GM20431 (cell line): ENCODE results near the gene RAPGEF5.

Experiments used
- in situ Hi-C: fragments of 300-500 bp; cut with MseI, MboI; formaldehyde crosslinking; loops from one replicate; pipeline ENCODE4 v1.15.0; 2020; ENCODE audit warnings: low sequenced_read_pairs; ENCODE audit not compliant: unreplicated experiment

The RAPGEF5 gene, protein sequence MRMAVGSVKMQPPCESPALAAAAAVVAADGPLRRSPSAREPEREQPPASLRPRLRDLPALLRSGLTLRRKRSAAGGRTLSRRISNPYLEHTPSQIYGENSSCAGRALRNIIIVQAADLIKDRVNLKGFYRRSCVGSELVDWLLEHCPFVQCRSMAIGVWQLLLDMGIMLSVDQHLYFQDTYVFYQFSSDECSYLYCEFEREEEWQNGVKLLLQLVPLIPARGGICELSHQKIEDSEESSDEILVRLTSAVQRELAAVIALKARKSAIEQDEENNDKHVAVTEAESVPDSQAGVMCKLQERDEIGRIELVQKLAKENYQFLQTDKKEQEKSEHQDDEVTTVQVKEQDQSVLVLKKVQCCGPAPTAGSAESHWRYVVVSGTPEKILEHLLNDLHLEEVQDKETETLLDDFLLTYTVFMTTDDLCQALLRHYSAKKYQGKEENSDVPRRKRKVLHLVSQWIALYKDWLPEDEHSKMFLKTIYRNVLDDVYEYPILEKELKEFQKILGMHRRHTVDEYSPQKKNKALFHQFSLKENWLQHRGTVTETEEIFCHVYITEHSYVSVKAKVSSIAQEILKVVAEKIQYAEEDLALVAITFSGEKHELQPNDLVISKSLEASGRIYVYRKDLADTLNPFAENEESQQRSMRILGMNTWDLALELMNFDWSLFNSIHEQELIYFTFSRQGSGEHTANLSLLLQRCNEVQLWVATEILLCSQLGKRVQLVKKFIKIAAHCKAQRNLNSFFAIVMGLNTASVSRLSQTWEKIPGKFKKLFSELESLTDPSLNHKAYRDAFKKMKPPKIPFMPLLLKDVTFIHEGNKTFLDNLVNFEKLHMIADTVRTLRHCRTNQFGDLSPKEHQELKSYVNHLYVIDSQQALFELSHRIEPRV

DNA sequence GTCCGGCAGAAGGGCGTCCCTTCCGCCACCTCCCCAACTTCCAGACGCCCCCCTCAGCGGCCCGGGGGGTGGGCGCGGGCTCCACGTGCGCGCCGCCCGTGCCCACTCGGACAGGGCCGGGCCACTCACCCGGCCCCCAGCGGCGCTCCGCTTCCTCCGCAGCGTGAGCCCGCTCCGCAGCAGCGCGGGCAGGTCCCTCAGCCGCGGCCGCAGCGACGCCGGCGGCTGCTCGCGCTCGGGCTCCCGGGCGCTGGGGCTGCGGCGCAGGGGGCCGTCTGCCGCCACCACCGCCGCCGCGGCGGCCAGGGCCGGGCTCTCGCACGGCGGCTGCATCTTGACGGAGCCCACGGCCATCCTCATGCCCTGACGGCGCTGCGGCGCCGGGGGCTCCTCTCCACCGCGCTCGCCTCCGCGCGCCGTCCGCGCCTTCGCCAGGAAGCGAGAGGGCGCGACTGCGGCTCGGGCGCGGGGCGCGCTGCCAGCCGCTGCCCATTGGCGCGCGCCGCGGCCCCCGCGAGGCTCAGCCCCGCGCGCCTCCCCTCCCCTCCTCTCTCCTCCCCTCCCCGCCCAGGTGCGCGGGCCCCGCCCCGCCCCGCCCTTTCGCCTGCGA, at the start of gene RAPGEF5:
Gene RAPGEF5, minus strand, starts transcription at position 454 of the 610 bp plus-strand sequence. Its CDS starts 94 bp downstream, at position 360.
- in situ Hi-C loops = no loop called here

DNA sequence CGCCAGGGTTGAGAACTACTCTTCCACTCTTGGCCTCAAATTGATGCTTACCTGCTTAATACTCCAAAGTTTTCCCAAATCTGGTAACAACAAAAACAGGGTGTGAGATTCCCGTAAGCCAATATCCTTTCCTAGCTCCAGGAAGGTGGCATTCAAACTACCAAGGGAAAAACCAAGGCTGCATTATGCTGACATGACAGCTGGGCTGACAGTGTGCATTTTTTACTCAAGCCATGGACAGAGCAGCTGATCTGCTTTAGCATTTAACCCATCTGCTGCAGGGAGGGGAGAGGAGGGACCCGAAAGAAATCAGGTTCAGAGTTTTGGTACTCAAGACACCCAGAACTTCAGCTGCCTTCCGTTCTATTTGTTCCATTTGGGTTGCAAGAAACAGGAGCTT, 49.8 kb upstream of the RAPGEF5 start:
- in situ Hi-C loops = no loop called here

DNA sequence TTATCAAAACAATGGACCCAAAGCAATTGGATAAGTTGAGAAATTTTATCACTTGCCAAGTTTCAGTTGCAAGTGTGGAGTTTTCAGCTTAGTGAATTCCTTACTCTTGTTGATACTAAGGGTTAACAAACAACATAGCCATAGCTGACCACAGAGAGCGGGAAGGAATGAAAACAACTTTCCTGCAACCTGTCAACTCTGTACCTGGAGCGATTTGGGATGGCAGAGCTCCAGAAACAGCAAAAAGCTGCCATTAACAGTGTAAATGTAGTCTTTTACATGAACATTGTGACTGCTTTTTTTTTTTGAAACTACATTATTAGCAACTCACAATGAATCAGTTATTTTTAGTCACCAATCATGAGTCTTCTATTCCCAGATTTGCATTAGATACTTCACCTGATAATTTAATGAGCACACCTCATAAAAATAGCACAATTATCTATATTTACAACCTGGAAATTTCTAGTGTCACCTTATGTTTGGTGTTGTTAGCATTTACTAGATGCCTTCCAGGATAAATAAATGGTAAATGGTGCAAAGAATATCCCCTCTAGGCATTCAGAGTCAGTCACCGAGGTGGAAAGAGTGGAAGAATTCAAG, 47.6 kb upstream of the RAPGEF5 start:
- in situ Hi-C loops = no loop called here

DNA sequence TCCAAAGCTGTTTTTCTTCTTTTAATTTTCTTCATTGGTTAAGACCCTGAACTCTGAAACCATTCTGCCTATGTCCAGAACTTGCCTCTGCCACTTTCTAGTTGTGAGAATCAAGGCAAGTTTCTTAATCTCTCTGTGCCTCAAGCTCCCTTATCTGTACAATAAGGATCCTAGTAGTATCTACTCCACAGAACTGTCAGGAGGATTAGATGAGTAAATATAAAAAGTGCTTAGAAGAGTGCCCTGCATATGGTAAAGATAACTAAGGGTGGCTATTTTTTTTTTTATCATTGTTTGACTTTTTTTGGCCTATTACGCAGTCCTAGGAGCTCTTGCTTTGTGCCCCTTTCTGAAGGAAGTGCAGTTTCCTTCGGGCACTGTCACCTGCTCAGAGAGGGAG, 46.4 kb upstream of the RAPGEF5 start:
- in situ Hi-C loops = no loop called here

DNA sequence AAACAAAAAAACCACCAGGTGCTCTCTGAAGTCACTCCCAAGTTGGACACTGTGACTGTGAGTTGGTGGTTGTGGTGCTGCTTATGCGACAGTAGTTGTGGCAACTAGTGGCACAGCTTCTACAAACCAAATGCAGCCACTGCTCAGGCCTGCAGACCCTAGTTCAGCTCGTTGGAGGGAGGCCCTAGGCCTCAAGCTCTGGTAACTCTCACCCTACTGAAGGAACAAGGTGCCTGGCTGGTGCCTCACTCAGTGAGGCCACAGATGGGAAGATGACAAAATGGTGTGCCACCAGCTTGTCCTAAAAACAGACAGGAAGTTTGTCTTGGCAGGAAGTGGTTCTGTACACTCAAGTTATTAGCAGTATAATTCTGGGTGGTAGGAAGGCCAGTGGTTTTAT, 45.3 kb upstream of the RAPGEF5 start:
- in situ Hi-C loops = no loop called here

DNA sequence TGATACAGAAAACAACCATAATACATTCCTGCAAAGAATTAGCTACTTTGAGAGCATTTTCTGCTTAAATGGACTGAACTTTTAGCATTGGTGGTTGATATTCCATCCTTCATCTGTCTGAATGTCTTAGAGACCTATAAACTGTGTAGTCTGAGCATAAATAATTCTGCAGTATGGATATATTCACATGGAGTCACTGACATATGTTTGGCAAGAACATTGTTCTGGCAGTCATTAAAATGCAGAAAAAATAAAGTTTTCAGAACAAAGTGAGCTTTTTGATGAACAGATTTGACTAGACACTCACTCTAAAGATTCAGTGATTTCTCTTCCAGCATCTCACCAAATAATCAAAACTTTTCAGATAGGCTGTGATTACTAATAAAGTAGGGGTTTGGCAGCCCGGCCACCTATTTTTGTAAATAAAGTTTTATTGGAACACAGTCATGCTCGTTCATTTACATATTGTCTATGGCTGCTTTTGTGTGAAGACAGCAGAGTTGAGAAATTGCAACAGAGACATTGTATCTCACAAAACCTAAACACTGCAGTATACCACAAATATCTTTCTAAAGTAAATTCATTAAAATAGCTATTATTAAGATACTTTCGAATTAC, 44.1 kb upstream of the RAPGEF5 start:
- in situ Hi-C loops = no loop called here

DNA sequence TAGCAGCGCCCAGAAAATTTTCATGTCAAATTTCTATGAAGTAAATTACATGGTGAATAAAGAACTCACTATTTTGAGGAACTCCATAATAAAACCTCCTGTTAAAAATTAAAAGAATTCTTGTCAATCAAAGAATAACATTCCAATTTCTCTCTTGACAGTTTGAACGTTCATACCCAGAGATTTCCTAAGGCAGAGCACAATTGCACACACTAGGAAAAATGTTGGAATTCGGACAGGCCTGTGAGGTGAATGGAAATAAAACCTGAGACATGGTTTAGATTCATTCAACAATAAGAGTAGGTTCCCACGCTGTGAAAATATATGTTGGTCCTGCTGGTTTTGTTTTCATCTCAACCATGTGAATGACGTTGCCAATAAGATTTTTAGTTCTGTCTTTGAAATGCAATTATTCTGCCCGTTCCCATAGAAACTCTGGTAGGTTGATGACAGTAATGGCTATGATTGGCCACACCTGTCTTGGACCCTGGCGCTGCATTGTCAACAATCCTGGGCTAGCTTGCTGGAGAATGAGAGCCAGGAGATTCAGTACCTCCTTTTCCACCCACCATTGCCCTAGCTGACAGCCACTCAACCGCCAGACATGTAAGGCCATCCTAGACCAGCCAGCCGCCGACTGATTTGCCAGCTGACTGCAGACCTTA, 43.3 kb upstream of the RAPGEF5 start:
- in situ Hi-C loops = no loop called here

DNA sequence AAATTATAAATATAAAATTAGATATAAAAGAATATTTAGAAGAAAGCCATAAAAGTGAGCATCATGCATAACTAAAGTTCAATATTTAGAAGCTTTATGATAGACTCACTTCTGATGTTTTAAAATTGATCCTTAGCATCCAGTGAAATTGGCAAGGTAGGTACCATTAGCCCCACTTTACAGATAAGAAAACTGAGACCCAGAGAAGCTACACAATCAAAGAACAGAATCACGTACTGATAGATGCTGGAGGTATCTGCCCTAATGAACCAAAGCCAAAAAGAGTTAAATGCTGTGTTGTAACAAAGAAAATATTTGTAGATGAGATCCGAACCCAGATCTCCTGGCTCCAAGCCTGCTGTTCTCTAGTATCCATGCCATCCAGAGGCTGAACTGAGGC, 42.6 kb upstream of the RAPGEF5 start:
- in situ Hi-C loops = no loop called here

DNA sequence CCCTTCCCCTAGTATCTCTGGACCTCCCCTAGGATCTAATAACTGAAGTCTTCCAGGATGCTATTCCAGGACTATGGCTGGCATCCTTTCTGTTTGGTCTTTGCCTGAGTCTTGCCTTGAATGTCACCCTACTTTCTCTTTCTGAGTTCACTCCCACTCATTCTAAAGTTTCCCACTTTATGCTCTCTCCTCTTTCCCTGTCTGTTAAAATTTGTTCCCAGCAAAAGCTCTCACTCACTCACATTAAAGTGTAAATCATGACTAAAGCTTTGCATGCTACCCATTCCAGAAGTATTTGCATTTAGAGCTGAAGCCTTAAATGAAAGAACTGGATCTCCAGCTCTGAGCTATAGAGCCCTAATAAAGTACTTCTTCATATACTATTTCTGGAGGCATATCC, 42.1 kb upstream of the RAPGEF5 start:
- in situ Hi-C loops = no loop called here

DNA sequence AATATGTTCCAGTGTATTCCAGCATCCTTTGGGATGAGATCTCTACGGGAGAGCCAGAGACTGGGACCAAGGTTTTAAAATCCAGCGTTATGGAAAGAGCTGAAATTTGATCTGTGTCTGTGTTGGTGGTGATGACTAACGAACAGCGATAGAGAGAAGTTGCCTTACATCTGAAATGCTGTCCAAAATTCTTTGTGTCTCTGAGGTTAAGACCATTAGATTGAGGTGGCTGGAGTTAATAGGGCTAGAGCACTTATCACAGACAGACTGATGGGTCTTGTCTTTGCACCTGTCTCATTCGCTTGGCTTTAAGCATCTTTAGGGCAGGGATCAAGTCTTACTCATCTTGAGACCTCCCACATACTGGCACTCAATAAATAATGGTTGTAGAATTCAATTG, 41.0 kb upstream of the RAPGEF5 start:
- in situ Hi-C loops = no loop called here

DNA sequence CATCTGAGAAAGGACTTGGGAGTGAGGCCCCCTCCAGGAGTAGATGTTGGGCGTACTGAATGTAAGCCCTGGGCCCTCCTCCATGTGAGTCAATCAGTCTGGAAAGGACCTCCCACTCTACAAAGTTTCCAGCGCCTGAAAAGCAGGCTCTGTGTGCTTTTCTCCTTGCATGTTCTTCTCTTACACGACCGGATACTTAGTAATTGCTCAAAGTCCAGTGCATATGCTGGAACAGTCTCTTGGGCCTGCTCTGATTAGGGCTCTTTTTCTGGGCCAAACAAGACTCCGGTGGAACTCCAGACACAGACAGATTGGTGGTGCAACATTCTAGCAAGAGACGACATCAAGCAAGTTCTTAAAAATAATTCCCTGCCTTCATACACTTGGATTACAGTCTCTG, 38.3 kb upstream of the RAPGEF5 start:
- in situ Hi-C loops = no loop called here

DNA sequence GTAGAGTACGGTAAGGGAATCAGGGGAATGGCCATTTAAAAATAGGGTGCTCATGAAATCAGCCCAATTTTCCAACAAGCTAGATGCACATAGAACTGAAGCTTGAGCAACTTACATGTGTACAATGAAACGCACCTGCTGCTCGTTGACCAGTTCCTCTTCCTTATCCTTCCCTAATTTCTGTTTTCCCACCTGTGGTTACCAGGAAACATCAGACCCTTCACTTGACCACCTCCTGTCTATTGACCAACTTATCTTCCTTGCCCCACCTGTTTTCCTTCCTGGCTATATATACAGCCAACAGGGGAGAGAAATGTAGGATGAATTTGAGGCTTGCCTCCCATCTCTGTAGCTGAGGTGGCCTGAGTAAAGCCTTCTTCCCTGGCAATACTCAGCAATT, 37.8 kb upstream of the RAPGEF5 start:
- in situ Hi-C loops = no loop called here

DNA sequence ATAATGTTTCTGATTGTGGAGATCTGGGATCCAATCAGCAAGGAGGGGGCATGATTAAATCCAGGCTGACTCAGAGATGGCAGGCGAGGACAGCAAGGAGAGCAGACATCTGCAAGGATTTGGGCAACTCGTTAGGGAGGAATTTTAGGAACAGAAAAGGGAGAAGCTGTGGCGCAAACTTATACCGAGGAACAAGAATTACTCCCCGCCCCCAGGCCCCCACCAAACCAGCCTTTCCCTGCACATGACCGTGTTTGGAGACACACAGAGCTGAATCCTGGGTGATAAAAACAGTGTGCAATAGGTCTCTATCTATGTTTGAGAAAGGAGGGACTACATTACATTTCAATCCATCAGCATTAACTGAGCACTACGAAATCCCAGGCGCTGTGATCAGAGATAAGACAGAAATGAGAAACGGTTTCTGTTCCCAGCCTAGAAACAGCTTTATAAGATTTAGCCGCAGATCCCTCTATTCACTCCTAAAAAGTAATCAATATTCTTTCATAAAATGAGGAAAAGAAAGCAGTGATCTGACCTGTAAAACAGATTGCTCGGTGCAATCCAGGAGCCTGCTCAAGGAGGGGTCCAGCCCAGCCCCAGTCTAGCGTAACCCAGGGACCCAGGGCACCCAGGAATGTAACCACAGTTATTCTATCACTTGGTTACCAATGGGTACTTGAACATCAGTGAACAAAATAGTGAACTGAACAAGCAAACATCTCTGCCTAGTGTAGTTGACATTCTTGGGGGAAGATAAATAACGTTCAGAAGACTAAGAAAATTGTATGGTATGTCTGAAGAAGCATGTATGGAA, 37.2 kb upstream of the RAPGEF5 start:
- in situ Hi-C loops = no loop called here

DNA sequence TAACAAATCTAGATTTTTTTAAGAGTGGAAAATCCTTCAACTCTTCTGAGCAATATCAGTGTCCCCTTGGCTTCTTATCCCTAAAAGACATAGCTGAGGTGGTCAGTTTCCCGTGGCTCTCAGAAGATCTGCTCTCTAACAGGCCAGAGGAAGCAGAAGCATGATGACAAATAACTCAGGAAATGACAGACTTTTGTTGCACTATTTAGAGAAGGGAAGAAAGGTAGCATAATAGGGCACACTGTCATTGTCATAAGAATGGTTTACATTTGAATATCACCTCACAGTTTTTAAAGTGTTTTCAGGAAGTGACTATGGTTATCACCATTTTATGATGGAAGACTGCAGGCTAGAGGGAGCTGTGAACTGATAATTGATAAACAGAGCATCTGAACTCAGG, 33.6 kb upstream of the RAPGEF5 start:
- in situ Hi-C loops = no loop called here

DNA sequence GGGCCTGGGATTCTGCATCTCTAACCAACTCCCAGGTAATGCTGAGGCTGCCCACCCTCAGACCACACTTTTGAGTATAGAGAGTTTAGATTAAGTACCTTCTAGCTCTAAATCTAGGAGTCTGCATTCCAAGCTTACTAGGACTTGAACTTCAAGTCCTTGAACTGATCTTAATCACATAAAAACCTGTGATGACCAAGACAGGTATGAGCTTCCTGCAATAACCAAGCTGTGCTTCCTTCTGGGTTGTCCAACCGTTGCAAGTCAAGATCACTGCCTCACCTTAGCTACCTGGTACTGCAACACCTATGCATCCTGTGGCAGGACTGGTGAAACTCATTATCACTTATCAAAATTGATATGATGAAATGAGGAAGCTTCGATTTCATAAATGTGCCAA, 32.9 kb upstream of the RAPGEF5 start:
- in situ Hi-C loops = no loop called here

DNA sequence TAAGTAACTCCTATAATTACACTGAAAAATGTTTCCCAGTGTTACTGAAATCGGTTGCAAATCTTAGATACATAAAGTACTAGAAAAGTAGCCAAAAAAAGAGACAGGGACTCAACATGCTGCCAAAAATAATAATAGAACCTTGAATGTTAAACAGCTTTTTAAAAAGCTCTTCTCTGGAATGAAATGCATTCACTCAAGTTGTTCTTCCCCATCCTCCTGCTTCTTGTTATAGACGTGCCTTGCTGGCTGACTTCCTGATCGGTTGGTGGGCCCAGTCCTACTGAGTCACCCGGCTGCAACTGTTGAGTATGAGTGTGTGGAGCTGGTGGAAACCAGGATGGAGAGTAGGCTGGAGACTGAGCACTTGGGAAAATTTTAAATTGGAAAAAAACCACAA, 30.6 kb upstream of the RAPGEF5 start:
- in situ Hi-C loops = no loop called here

DNA sequence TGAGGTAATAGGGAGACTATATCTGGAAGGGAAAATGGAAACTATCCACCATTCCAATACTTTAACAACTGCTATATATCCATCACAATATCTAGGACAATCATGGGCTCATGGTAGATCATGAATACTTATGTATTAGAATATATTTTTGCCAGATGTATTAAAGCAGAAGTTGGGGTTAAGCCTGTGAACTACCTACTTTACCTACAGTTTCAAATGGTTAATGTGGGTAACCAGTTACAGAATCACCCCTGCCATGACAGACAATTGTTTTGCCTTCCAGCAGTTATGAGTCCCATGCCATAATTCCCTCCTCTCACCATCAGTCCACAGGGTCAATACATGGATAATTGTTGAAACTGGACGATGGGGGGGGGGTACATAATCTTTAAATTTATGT, 29.9 kb upstream of the RAPGEF5 start:
- in situ Hi-C loops = no loop called here

DNA sequence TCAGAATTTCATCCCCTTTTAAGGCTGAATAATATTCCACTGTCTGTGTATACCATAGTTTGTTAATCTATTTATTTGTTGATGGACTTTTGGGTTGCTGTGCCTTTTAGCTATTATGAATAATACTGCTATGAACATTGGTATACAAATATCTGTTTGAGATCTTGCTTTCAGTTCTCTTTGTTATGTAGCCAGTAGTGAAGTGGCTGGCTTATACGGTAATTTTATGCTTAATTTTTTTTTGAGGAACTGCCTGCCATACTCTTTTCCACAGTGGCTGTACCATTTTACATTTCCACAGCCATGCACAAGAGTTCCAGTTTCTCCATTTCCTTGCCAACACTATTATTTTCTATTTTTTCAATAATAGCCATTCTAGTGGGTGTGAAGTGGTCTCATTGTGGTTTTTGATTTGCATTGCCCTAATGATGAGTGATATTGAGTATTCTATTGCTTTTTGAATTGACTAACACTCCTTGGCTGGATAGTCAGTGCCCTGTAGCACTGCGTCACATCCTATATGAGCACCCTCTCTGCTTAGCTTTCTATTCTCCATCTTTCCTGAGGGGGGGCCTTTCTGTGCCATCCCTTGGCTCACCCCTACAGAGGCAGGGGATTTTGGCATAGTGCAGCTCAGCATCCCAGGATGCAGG, 29.4 kb upstream of the RAPGEF5 start:
- in situ Hi-C loops = no loop called here
